Neuronal stem cell (in vitro differentiated cells): Measurements from ENCODE around the gene AVL9.
"Not testable (repeated sequence)": the region's sequence is repeated elsewhere in the genome, so short reads cannot be mapped to it uniquely, and the experiment has no call there.

Source experiments
- DNase-seq: peaks from one replicate; pipeline ENCODE4 v3.0.0-alpha.2; 2013; ENCODE audit warnings: low spot score
- H2AFZ ChIP-seq: one replicate; pipeline ENCODE4 v1.6.1; 2013; ENCODE audit warnings: mild to moderate bottlenecking, low read length, inconsistent platforms
- H2AK5ac ChIP-seq: 2 replicates; pipeline ENCODE4 v1.6.1; 2013; ENCODE audit warnings: low read depth, mild to moderate bottlenecking, inconsistent platforms, low read length, moderate library complexity, mixed read lengths
- H2BK120ac ChIP-seq: 2 replicates; pipeline ENCODE4 v1.6.1; 2013; ENCODE audit warnings: low read depth, mild to moderate bottlenecking, inconsistent platforms, low read length, moderate library complexity, mixed read lengths
- H2BK12ac ChIP-seq: one replicate; pipeline ENCODE4 v1.6.1; 2013; ENCODE audit warnings: low read length, inconsistent platforms
- H2BK15ac ChIP-seq: 2 replicates; pipeline ENCODE4 v1.6.1; 2013; ENCODE audit warnings: mild to moderate bottlenecking, low read length, inconsistent platforms, mixed read lengths
- H2BK5ac ChIP-seq: one replicate; pipeline ENCODE4 v1.6.1; 2013; ENCODE audit warnings: inconsistent platforms, mild to moderate bottlenecking, low read length, moderate library complexity
- H3K14ac ChIP-seq: one replicate; pipeline ENCODE4 v1.6.1; 2013; ENCODE audit warnings: low read length, inconsistent platforms
- H3K18ac ChIP-seq: 2 replicates; pipeline ENCODE4 v1.6.1; 2013; ENCODE audit warnings: low read length, inconsistent platforms
- H3K23ac ChIP-seq: 2 replicates; pipeline ENCODE4 v1.6.1; 2013; ENCODE audit warnings: low read depth, mild to moderate bottlenecking, mixed read lengths, low read length, inconsistent platforms; ENCODE audit not compliant: poor library complexity
- H3K27ac ChIP-seq: replicated peaks from 3 replicates; pipeline ENCODE4 v1.5.1; 2013; ENCODE audit warnings: low read length, inconsistent platforms
- H3K27me3 ChIP-seq, 3 experiments: 2 replicates each; pipeline ENCODE4 v1.6.1; 2013; ENCODE audit warnings: low read length in 3 of 3, mild to moderate bottlenecking in 2 of 3, inconsistent platforms in 1 of 3, low read depth in 1 of 3, mixed read lengths in 1 of 3, moderate library complexity in 1 of 3; ENCODE audit not compliant: control insufficient read depth in 3 of 3, insufficient read depth in 3 of 3
- H3K36me3 ChIP-seq, 2 donors: replicated peaks in 1 of 2; 2 replicates each; pipeline ENCODE4 v1.6.1; 2013; ENCODE audit warnings: low read length in 2 of 2; ENCODE audit not compliant: control insufficient read depth in 2 of 2, insufficient read depth in 2 of 2
- H3K4ac ChIP-seq: 2 replicates; pipeline ENCODE4 v1.6.1; 2013; ENCODE audit warnings: inconsistent platforms, mild to moderate bottlenecking, low read length, moderate library complexity
- H3K4me1 ChIP-seq, 2 donors: 1 replicate in 1 of 2; 2 replicates in 1 of 2; pipeline ENCODE4 v1.6.1; 2013; ENCODE audit warnings: low read length in 2 of 2, low read depth in 1 of 2; ENCODE audit not compliant: control insufficient read depth in 2 of 2, insufficient read depth in 1 of 2
- H3K4me2 ChIP-seq: one replicate; pipeline ENCODE4 v1.6.1; 2013; ENCODE audit warnings: mild to moderate bottlenecking, low read length, inconsistent platforms; ENCODE audit not compliant: insufficient read depth, poor library complexity, severe bottlenecking
- H3K4me3 ChIP-seq, 2 donors: 2 replicates each; pipeline ENCODE4 v1.5.1; 2013; ENCODE audit warnings: low read length in 2 of 2, mild to moderate bottlenecking in 2 of 2, inconsistent platforms in 1 of 2, moderate library complexity in 1 of 2
- H3K79me1 ChIP-seq: one replicate; pipeline ENCODE4 v1.6.1; 2013; ENCODE audit warnings: low read depth, mild to moderate bottlenecking, inconsistent platforms, low read length, moderate library complexity
- H3K9ac ChIP-seq: one replicate; pipeline ENCODE4 v1.6.1; 2013; ENCODE audit warnings: mild to moderate bottlenecking, low read depth, low read length, inconsistent platforms; ENCODE audit not compliant: poor library complexity
- H3K9me3 ChIP-seq, 2 donors: replicated peaks in 1 of 2; 2 replicates each; pipeline versions ENCODE3 to v1.6.1; 2013; ENCODE audit warnings: low read length in 2 of 2, mild to moderate bottlenecking in 2 of 2, inconsistent platforms in 1 of 2, low read depth in 1 of 2, mixed read lengths in 1 of 2, moderate library complexity in 1 of 2; ENCODE audit not compliant: control insufficient read depth in 2 of 2, insufficient read depth in 1 of 2
- H4K8ac ChIP-seq: one replicate; pipeline ENCODE4 v1.6.1; 2013; ENCODE audit warnings: low read depth, mild to moderate bottlenecking, inconsistent platforms, low read length, moderate library complexity
- H4K91ac ChIP-seq: one replicate; pipeline ENCODE4 v1.6.1; 2013; ENCODE audit warnings: low read length, low read depth, mild to moderate bottlenecking, inconsistent platforms; ENCODE audit not compliant: poor library complexity
- WGBS, 2 donors: extraction: QIAGEN DNeasy Blood & Tissue Kit; methylation state at CpG; one replicate each; pipeline ENCODE4 v1.1.7; 2013; ENCODE audit warnings: missing lambda C conversion rate in 2 of 2, mixed read lengths in 1 of 2; ENCODE audit not compliant: insufficient read length in 2 of 2, insufficient replicate concordance in 1 of 2; ENCODE audit errors: extremely low coverage in 2 of 2; 5-methylcytosine and 5-hydroxymethylcytosine counted together

Gene AVL9

DNA sequence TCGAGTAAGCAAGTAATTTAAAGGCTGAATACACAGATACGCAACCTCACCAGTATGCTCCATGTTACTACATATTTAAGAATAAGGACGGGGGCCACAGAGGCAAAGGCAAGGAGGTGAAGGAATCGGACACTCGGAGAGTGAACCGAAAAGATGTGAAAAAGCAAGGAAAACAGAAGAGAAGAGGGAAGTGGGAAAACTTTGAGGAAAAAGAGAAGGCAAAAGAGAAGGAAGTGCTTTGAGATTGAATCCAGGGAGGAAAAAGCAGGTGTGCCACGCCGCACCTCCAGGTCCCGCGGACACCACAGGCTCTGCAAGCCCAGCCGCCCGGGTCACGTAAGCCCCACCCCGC, 367 bp upstream of the AVL9 start:
- Histone ChIP-seq H3K27ac (no peak overlapping the region), H2BK5ac (no peak overlapping the region), H3K23ac (no peak overlapping the region), H2BK15ac (no peak overlapping the region), H3K4me3 (peak overlapping the region; percentile 78 to 100), H4K8ac (no peak overlapping the region), H4K91ac (no peak overlapping the region), H3K4me2 (peak overlapping the region; percentile 28), H3K36me3 (peaks cover 0 to 15% of the 10 kb centered on the region in 2 donors), H3K18ac (no peak overlapping the region), H2BK12ac (no peak overlapping the region), H3K14ac (no peak overlapping the region), H3K79me1 (peaks cover 4% of the 10 kb centered on the region), H2AFZ (peak overlapping the region; percentile 82), H2AK5ac (no peak overlapping the region), H3K9ac (no peak overlapping the region), H3K4me1 (peaks cover 0 to 2% of the 10 kb centered on the region in 2 donors), H3K9me3 (peaks cover 0 to 8% of the 10 kb centered on the region in 2 donors), H3K27me3 (no peaks in the 10 kb centered on the region), H2BK120ac (no peak overlapping the region), H3K4ac (no peak overlapping the region)
- DNase-seq, result no peak
- WGBS, 2 donors, result no CpG with 5 or more reads among the region's 14 CpGs

DNA sequence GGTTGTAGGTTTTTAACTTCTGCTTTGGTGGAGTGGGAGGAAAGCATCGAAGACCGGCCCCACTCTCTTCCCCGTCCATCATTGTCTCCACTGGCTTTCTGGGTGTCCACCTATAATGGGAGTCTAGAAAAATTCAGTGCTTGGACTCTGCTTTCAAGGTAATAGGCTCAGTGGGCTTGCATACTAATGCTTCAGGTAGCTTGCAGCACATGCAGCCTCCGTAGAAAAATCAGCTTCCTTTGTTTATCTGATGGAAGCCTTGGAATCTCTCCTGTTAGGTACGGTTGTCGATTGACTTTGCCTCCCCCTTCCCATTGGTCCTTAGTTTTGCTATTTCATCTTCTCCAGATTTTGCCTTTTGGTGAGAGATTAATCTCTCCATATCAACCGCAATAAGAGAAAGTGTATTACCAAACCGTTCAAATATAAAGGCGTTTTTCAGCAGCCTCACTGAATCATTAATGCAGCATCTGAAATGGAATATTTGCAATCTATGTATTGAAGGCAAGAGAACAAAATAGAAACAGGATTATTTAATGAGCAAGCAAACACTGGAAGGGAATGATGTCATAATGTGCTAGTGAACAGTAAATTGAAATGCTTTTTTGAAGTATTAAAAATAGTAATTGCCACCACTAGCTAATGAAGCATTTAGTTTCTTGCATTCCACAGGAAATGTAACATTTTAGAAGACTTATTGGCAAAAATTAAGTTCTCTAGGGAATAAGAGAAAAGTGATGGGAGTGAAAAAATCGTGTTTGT, 944 bp downstream of the AVL9 start:
- Histone ChIP-seq H2BK120ac (no peak overlapping the region), H3K4me3 (peak overlapping the region; percentile 98 to 100), H2BK12ac (no peak overlapping the region), H3K14ac (no peak overlapping the region), H3K27me3 (no peaks in the 10 kb centered on the region), H4K8ac (no peak overlapping the region), H4K91ac (no peak overlapping the region), H3K4ac (no peak overlapping the region), H3K18ac (no peak overlapping the region), H3K9me3 (peaks cover 0 to 8% of the 10 kb centered on the region in 2 donors), H2BK15ac (no peak overlapping the region), H3K4me1 (peaks cover 4% of the 10 kb centered on the region in 2 donors), H3K79me1 (peaks cover 4% of the 10 kb centered on the region), H3K4me2 (peak overlapping the region; percentile 78), H2AK5ac (no peak overlapping the region), H2BK5ac (no peak overlapping the region), H3K36me3 (peaks cover 0 to 15% of the 10 kb centered on the region in 2 donors), H3K9ac (no peak overlapping the region), H3K23ac (no peak overlapping the region), H2AFZ (peak overlapping the region; percentile 98), H3K27ac (peak overlapping the region; percentile 78)
- WGBS, 2 donors, result 100% methylated on average over 1 of the region's 10 CpGs; no CpG with 5 or more reads in 1 of the 2 donors
- no peak for DNase-seq

DNA sequence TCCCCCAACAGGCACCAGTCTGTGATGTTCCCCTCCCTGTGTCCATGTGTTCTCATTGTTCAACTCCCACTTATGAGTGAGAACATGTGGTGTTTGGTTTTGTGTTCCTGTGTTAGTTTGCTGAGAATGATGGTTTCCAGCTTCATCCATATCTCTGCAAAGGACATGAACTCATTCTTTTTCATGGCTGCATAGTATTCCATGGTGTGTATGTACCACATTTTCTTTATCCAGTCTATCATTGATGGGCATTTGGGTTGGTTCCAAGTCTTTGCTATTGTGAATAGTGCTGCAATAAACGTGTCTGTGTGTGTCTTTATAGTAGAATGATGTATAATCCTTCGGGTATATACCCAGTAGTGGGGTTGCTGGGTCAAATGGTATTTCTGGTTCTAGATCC, 4.5 kb downstream of the AVL9 start:
- not testable (repeated sequence) for H2BK5ac ChIP-seq

DNA sequence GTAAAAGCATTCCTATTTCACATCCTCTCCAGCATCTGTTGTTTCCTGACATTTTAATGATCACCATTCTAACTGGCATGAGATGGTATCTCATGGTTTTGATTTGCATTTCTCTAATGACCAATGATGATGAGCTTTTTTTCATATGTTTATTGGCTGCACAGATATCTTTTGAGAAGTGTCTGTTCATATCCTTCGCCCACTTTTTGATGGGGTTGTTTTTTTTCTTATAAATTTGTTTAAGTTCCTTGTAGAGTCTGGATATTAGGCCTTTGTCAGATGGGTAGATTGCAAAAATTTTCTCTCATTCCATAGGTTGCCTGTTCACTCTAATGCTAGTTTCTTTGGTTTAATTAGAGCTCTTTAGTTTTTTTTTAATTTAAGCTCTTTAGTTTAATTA, 4.9 kb downstream of the AVL9 start:
- DNase-seq, H3K4me2 ChIP-seq, H4K8ac ChIP-seq, H4K91ac ChIP-seq, H3K4ac ChIP-seq, H3K14ac ChIP-seq, H3K23ac ChIP-seq, H2AFZ ChIP-seq, H3K4me3 ChIP-seq, H3K27ac ChIP-seq, H2BK12ac ChIP-seq, H2BK15ac ChIP-seq, H3K18ac ChIP-seq, H3K9ac ChIP-seq, H3K79me1 ChIP-seq, H2AK5ac ChIP-seq, H2BK5ac ChIP-seq, H3K27me3 ChIP-seq, H2BK120ac ChIP-seq: not testable (repeated sequence)
- Histone ChIP-seq H3K9me3 (peaks cover 0 to 11% of the 10 kb centered on the region in 2 donors), H3K4me1 (peaks cover 5 to 12% of the 10 kb centered on the region in 2 donors), H3K36me3 (peaks cover 0 to 21% of the 10 kb centered on the region in 2 donors)
- WGBS, 2 donors, result no CpG with 5 or more reads among the region's 1 CpG

More for the DNA sequence above, 4.5 kb downstream of the AVL9 start:
- not testable (repeated sequence) for H3K18ac ChIP-seq, H2BK15ac ChIP-seq, H3K14ac ChIP-seq, H2AFZ ChIP-seq, H3K4me2 ChIP-seq, H2BK120ac ChIP-seq, H3K27ac ChIP-seq, DNase-seq, H2BK12ac ChIP-seq, H3K4me3 ChIP-seq, H3K27me3 ChIP-seq, H3K4ac ChIP-seq, H3K79me1 ChIP-seq, H3K9ac ChIP-seq, H2AK5ac ChIP-seq, H4K8ac ChIP-seq, H3K23ac ChIP-seq, H4K91ac ChIP-seq
- H3K4me1 ChIP-seq, result peaks cover 5 to 12% of the 10 kb centered on the region in 2 donors
- H3K36me3 ChIP-seq, result peaks cover 0 to 21% of the 10 kb centered on the region in 2 donors
- peaks cover 0 to 11% of the 10 kb centered on the region in 2 donors for H3K9me3 ChIP-seq
- no CpG with 5 or more reads among the region's 2 CpGs for WGBS, 2 donors
